ENCODE results near the gene LDLRAD4.
"Not testable (repeated sequence)": the region's sequence is repeated elsewhere in the genome, so short reads cannot be mapped to it uniquely, and the experiment has no call there.

Gene LDLRAD4

GRCh38 chr18:13480571-13481255 lies 262.2 kb downstream of the LDLRAD4 start:
- no peak for DNase-seq

DNA sequence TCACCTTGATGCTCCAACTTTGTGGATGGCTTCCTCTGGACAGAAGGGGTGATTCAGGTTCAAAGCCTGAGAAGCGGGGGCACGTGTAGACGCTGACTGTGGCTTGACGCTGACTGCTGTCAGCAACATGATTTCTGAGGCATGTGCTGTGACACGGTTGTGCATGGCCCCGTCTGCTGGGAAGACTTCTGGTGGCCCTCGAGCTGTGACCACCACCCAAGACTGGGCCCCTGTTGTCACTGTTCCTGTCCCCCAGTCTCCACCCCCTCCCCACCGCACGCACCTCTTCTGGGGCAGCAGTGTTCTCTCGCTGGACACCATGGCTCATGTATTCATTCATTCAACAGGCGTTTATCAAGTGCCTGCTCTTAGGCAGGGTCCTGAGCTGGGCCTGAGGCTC lies 262.8 kb downstream of the LDLRAD4 start:
- no peak for DNase-seq

GRCh38 chr18:13481820-13482617 lies 263.5 kb downstream of the LDLRAD4 start:
- no peak for DNase-seq

DNA sequence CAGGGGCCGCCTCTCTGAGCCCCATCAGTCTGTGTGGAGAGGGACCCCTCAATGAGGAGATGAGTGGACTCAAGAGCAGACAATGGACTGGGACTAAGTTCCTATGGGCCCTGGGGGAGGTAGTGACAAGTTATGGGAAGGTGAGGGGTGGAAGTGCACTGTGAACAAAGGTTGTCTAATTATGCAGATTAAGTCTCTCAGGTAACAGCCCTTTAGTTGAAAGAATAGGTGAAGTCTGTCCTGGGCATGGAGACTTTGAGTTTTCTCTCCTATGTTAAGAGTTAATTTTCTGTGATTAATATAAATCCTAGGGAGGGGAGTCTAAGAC lies 264.0 kb downstream of the LDLRAD4 start:
- DNase-seq, result no peak

DNA sequence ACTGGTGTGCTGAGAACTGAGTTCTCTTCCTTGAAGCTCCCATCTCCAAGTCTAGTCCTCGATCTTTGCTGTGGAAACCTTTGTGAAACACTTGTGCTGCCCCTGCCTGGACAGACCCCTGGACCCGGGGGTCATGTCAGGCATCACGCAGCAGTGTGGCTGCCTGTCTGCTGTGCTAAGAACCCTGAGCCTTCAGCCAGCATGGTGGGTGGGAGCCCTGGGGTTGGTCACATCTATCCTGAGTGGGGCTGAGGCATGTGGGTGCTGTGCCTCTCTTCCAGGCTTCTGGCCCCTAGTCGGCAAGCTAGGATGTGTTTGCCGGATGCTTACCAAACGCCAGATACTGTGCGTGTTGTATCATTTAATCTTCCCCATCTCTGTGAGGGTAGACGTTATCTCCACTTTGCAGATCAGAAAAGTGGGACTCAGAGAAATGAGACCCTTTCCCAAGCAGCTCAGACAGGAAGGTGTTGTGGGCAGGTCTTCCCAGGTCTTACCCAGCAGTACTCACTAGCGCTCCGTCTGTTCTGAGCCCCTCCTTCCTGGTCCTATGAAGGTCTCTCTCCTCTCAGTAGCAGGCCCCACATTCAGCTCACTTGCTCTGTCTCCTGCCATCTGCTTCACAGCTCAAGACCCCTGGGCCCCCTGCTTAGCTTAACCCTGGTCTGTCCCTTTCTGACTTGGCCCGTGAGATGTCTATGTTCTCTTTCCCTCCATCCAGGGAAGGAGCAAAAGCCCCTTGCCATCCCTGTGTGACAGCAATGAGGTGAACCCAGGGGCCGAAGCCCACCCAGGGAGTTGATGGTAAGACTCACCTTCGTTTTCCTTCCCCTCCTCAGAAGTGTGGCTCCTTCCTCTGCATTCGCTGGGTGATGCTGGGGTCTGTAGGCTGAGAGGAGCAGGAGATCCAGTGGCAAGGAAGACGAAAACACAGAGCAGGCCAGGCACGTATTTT lies 265.0 kb downstream of the LDLRAD4 start:
- DNase-seq, result no peak

GRCh38 chr18:13485182-13485581 lies 266.6 kb downstream of the LDLRAD4 start:
- no peak for DNase-seq

- no peak for DNase-seq
Observed at GRCh38 chr18:13485604-13486003, 267.0 kb downstream of the LDLRAD4 start.

DNA sequence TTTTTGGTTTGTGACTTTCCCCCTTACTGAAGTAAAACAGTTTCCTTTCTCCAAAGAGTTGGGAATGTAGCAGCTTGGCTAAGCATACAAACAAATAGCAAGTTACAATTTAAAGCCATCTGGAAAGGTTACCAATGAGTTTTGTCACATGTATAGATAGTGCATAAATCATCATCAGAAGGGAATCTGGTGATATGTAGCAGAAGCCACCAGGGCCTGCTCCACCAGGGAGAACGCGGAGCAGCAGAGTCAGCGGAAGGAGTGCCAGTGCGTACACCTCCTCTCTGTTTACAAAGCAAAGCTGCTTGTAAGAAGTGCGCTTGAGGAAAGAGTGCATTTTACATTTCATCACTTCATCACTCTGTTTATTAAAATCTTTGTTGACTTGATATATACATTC lies 267.7 kb downstream of the LDLRAD4 start:
- no peak for DNase-seq

DNA sequence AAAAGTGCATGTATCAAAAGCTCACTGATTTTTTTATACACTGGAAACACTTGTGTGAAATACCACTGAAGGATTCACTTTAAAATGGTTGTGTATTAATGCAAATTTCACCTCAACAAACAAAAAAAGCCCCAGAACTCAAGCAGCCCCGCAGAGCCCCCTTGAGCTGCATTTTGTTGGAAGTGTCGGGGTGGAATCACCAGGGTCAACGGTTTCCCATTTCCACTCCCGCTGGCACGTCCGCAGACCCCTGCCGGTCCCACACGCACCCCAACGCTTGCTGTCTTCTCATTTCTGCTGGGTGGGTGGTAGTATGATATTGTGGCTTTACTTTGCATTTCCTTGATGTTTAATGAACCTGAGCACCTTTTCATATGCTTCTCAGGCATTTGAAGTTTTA lies 268.1 kb downstream of the LDLRAD4 start:
- no peak for DNase-seq

GRCh38 chr18:13487237-13487636 lies 268.7 kb downstream of the LDLRAD4 start:
- no peak for DNase-seq

DNA sequence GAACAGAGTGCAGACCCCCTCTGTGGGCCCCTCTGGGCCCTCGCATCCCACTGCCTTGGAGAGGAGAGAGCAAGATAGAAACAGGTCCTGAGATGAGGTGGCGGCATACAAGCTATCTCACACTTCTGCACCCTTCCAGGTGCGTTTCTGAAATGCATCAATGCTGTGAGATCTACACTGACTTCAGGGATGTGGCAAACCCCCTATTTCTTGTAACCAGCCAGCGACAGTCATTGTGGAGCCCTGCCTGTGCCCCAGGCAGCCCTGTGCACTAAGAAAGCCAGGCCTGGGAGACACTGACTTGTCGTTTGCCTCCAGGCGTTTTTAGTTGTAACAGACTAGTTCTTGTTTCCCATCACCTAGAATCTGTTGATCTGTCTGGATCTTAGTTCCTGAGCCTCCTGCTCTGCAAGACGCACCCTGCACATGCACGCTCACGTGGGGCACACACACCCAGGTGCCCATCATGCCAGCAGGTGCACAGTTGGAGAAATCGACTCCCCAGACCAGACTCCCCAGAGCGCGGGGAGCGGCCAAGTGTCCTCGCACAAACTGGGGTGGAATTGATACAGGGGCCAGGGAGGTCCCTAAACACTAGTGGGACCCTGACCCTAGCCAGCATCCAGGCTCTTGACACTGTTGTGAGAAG lies 269.8 kb downstream of the LDLRAD4 start:
- DNase-seq, result no peak

GRCh38 chr18:13489303-13489702 lies 270.7 kb downstream of the LDLRAD4 start:
- DNase-seq, result not testable (repeated sequence)

DNA sequence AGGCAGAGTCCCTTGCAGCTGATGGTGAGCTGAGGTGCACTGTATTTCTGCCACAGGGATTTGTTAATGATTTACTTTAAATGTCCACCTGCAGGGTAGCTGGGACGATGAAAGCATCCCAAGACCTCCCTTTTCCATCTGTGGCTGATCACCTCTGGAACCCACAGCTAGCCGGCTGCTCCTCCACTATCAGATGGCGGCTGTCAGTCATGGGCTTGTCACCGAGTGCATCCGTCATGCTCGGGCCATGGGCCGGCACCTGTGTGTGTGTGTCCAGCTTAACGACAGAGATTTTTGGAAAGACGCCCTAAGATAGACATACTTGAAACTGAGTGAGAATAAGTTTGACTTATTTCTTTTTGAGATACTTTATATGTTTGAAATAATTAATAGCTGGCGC lies 272.6 kb downstream of the LDLRAD4 start:
- DNase-seq, result no peak

DNA sequence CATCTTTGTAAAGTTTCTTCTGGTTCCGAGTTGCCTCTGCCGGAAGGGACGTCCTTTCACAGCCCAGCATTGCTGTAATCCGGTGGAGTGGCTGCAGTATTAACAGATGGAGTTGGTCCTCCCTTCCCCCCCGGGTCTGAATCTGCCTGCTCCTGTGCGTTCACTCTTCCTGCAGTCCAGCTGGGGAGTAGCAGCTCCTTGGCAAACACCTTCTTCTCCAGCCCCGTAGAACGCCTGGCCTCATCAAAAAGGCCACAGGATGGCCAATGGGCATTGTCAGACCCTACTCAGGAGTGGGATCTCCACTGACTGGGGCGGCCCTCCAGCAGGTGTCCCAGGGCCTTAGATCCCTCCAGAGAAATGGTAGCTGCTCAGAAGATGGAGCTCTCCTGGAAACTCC lies 273.8 kb downstream of the LDLRAD4 start:
- no peak for DNase-seq

DNA sequence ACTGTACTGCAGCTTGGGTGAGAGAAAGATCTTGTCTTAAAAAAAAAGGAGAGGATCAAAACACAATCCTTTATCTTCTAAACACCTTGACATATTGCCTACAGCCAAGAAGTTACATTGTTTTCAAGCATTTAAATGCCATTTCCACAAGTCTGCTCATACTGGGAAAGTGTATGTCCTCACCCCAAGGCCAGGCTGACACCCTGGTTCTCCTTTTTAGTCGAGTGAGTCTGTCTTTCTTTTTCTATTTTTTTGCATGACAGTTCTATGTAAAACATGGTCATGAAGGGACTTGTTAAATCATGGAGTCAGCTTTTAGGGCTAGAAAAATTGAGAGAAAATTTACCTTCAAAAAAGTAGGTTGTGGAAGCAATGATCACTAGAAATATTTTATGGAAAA lies 274.5 kb downstream of the LDLRAD4 start:
- no peak for DNase-seq

DNA sequence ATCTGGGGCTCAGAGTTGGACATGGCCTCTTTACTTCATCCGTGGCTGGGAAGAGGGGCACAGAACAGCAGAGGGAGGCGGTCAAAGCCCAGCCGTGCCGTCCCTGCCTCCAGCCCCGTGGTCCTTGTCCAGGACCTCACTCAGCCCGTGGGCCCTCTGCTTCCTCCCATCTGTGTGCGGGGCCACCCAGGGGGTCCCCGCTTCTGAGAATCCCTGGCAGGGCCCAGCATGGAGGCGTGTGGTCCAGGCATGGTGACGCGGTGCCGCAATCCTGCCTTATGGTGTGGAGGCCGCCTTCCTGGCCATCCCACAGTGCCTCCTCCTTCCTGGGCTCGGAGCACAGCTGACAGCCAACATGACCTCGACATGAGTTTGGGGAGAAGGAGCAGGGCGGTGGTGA lies 275.2 kb downstream of the LDLRAD4 start:
- no peak for DNase-seq

GRCh38 chr18:13494871-13495445 lies 276.4 kb downstream of the LDLRAD4 start:
- no peak for DNase-seq

DNA sequence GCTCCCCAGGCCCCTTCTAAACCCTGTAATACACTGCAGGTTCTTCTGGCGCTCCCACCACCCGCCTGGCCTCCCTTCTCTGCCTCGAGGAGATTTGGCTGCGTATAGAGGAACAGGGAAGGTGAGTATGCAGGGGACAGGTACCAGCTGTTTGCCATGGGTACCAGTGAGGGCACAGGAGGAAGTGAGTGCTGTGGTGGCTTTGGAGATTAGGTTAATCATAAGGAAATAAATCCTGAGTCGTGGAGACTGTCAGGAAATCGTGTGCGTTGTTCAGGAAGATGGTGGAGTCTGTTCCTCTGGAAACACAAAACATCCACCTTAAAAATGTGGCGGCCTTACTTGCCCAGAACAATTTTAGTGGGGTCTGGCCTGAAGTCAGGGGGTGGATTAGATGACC lies 277.4 kb downstream of the LDLRAD4 start:
- no peak for DNase-seq

DNA sequence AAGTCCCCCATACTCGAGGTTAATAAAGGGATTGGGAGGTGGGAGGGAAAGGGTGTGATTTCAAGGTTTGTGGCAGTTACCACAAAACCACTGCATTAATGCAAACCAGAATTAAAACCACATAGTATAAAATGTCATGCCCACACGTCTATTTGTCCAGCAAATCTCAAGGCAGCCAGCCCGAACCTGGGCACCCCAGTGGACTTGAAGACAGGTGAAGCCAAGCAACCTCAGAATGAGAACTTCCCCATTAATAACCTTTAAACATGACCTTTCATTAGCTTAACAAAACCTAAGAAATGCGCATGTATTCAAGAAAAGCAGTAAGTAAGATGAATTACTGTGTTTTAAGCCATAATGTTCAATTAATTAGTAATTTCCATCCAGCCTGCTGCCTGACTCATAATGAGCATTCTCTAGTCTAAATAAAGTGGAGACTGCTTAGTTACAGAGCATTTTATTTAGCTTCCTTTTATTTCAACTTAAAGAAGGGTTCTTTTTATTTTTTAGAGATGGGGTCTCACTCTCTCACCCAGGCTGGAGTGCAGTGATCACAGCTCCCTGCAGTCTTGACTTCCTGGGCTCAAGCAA lies 278.2 kb downstream of the LDLRAD4 start:
- no peak for DNase-seq

- no peak for DNase-seq
Observed at GRCh38 chr18:13499803-13500202, 281.2 kb downstream of the LDLRAD4 start.

GRCh38 chr18:13500227-13500865 lies 281.8 kb downstream of the LDLRAD4 start:
- peak; percentile 78 for DNase-seq
